Neural progenitor cell (in vitro differentiated cells): ENCODE measurements around the gene SBF2. TPM values are rescaled to one million over a fixed set of nuclear protein-coding genes. Genes with fewer than 3 reads are reported as not detected.
"Not testable (repeated sequence)": the region's sequence is repeated elsewhere in the genome, so short reads cannot be mapped to it uniquely, and the experiment has no call there.

ENCODE experiments used
- DNase-seq: peaks from one replicate; pipeline ENCODE4 v3.0.0-alpha.2; 2016; ENCODE audit warnings: low spot score
- H2AFZ ChIP-seq: fragments of 200-600 bp; sonication (generic); replicated peaks from 2 replicates; pipeline ENCODE4 v1.6.1; 2016; ENCODE audit warnings: antibody characterized with exemption
- H3F3A ChIP-seq: fragments of 200-600 bp; sonication (generic); 2 replicates; pipeline ENCODE4 v1.6.1; 2016; ENCODE audit warnings: antibody characterized with exemption, low read depth
- H3K27ac ChIP-seq: fragments of 200-600 bp; sonication (generic); 2 replicates; pipeline ENCODE4 v1.5.1; 2016; ENCODE audit warnings: mild to moderate bottlenecking
- H3K27me3 ChIP-seq: fragments of 200-600 bp; sonication (generic); 2 replicates; pipeline ENCODE4 v1.6.1; 2016; ENCODE audit warnings: mild to moderate bottlenecking, moderate library complexity
- H3K36me3 ChIP-seq: fragments of 200-600 bp; sonication (generic); 2 replicates; pipeline ENCODE4 v1.5.1; 2016
- H3K4me1 ChIP-seq: fragments of 200-600 bp; sonication (generic); 2 replicates; pipeline ENCODE4 v1.6.1; 2016; ENCODE audit warnings: mixed run types
- H3K4me2 ChIP-seq: fragments of 200-600 bp; sonication (generic); 2 replicates; pipeline ENCODE4 v1.6.1; 2016
- H3K4me3 ChIP-seq: fragments of 200-600 bp; sonication (generic); 2 replicates; pipeline ENCODE4 v1.5.1; 2016
- H3K79me2 ChIP-seq: fragments of 200-600 bp; sonication (generic); 2 replicates; pipeline ENCODE4 v1.6.1; 2016; ENCODE audit warnings: low read depth
- H3K9ac ChIP-seq: fragments of 200-600 bp; sonication (generic); 2 replicates; pipeline ENCODE4 v1.6.1; 2016
- H3K9me3 ChIP-seq: fragments of 200-600 bp; sonication (generic); 2 replicates; pipeline ENCODE4 v1.5.1; 2016; ENCODE audit warnings: low read depth
- H4K20me1 ChIP-seq: fragments of 200-600 bp; sonication (generic); 2 replicates; pipeline ENCODE4 v1.6.1; 2016; ENCODE audit warnings: low read depth
- H3K27ac Mint-ChIP-seq: 3 replicates; pipeline ENCODE4 v1.8.0; 2021; ENCODE audit warnings: mixed read lengths
- H3K27me3 Mint-ChIP-seq: 2 replicates; pipeline ENCODE4 v1.8.0; 2022; ENCODE audit warnings: low read depth, mild to moderate bottlenecking, inconsistent platforms, moderate library complexity, mixed read lengths; ENCODE audit not compliant: insufficient read depth
- H3K36me3 Mint-ChIP-seq: 3 replicates; pipeline ENCODE4 v1.8.0; 2021; ENCODE audit warnings: mixed read lengths
- H3K4me1 Mint-ChIP-seq: 3 replicates; pipeline ENCODE4 v1.8.0; 2021; ENCODE audit warnings: mixed read lengths
- H3K4me3 Mint-ChIP-seq: 3 replicates; pipeline ENCODE4 v1.8.0; 2021; ENCODE audit warnings: mild to moderate bottlenecking, moderate library complexity, mixed read lengths
- H3K9me3 Mint-ChIP-seq: 3 replicates; pipeline ENCODE4 v1.8.0; 2020; ENCODE audit warnings: mixed read lengths
- CTCF ChIP-seq: fragments of 200-600 bp; sonication (generic); IDR thresholded peaks from 2 replicates; pipeline ENCODE4 v1.5.1; 2017; ENCODE audit warnings: antibody characterized with exemption, mild to moderate bottlenecking
- EZH2 ChIP-seq: fragments of 200-600 bp; sonication (generic); IDR thresholded peaks from 2 replicates; pipeline ENCODE4 v1.6.1; 2017; ENCODE audit warnings: antibody characterized with exemption, mild to moderate bottlenecking, moderate library complexity
- EZH2phosphoT487 ChIP-seq: fragments of 200-600 bp; sonication (generic); IDR thresholded peaks from 2 replicates; pipeline ENCODE4 v1.6.1; 2017; ENCODE audit warnings: antibody characterized with exemption
- total RNA-seq: library from RNA; depleted of rRNA; stranded (reverse); fragments of >200 nt; gene quantifications from 2 replicates; pipeline ENCODE4 v1.2.3, GENCODE V29; 2015; ENCODE audit warnings: low replicate concordance

The SBF2 gene
- total RNA-seq, 1 donor from 2014 or later: 48.2 TPM

GRCh38 chr11:10091314-10092045 is 202.5 kb downstream of the SBF2 start:
- no peaks in the 10 kb centered on the region for H3K36me3 ChIP-seq
- no peaks in the 10 kb centered on the region for H3K27me3 ChIP-seq
- H3K4me1 ChIP-seq: no peaks in the 10 kb centered on the region
- H3K4me2 ChIP-seq: no peak overlapping the region
- TF ChIP-seq EZH2phosphoT487: no peak
- TF ChIP-seq CTCF: no peak
- no peak for TF ChIP-seq EZH2
- H3K27ac Mint-ChIP-seq: no peak overlapping the region
- no peak overlapping the region for H3K9ac ChIP-seq
- H2AFZ ChIP-seq: no peak overlapping the region
- H3K36me3 Mint-ChIP-seq: no peaks in the 10 kb centered on the region
- H3K79me2 ChIP-seq: no peaks in the 10 kb centered on the region
- DNase-seq: no peak
- no peaks in the 10 kb centered on the region for H3K9me3 Mint-ChIP-seq
- H3F3A ChIP-seq: no peaks in the 10 kb centered on the region
- no peak overlapping the region for H3K27ac ChIP-seq
- H4K20me1 ChIP-seq: no peaks in the 10 kb centered on the region
- H3K4me1 Mint-ChIP-seq: no peaks in the 10 kb centered on the region
- no peaks in the 10 kb centered on the region for H3K9me3 ChIP-seq
- H3K4me3 ChIP-seq: no peak overlapping the region
- no peak overlapping the region for H3K4me3 Mint-ChIP-seq
- no peaks in the 10 kb centered on the region for H3K27me3 Mint-ChIP-seq

- not testable (repeated sequence) for H3K27ac Mint-ChIP-seq, H3F3A ChIP-seq, H3K4me2 ChIP-seq, H3K79me2 ChIP-seq, H3K9me3 ChIP-seq, H4K20me1 ChIP-seq, H2AFZ ChIP-seq, H3K36me3 ChIP-seq, H3K9ac ChIP-seq, H3K27me3 Mint-ChIP-seq, H3K27me3 ChIP-seq, H3K4me1 ChIP-seq, H3K4me1 Mint-ChIP-seq, H3K4me3 Mint-ChIP-seq, DNase-seq, H3K27ac ChIP-seq, H3K4me3 ChIP-seq, H3K36me3 Mint-ChIP-seq
- peaks cover 21% of the 10 kb centered on the region for H3K9me3 Mint-ChIP-seq
These were observed 206.1 kb downstream of the SBF2 start for GRCh38 chr11:10087923-10088225.

GRCh38 chr11:10087186-10087922 is 206.7 kb downstream of the SBF2 start:
- Mint-ChIP-seq H3K27ac (no peak overlapping the region), H3K27me3 (no peaks in the 10 kb centered on the region), H3K4me1 (no peaks in the 10 kb centered on the region), H3K9me3 (peaks cover 26% of the 10 kb centered on the region), H3K36me3 (peaks cover 2% of the 10 kb centered on the region), H3K4me3 (no peak overlapping the region)
- no peaks in the 10 kb centered on the region for H3K79me2 ChIP-seq
- no peaks in the 10 kb centered on the region for H3K27me3 ChIP-seq
- no peaks in the 10 kb centered on the region for H3F3A ChIP-seq
- H3K9ac ChIP-seq: no peak overlapping the region
- no peak overlapping the region for H2AFZ ChIP-seq
- TF ChIP-seq CTCF (no peak), EZH2 (no peak)
- DNase-seq: no peak
- H3K9me3 ChIP-seq: no peaks in the 10 kb centered on the region
- no peak overlapping the region for H3K4me3 ChIP-seq
- H3K4me1 ChIP-seq: no peaks in the 10 kb centered on the region
- no peak overlapping the region for H3K4me2 ChIP-seq
- no peaks in the 10 kb centered on the region for H3K36me3 ChIP-seq
- H3K27ac ChIP-seq: no peak overlapping the region
- H4K20me1 ChIP-seq: no peaks in the 10 kb centered on the region

- Mint-ChIP-seq H3K4me3 (no peak overlapping the region), H3K36me3 (peaks cover 15% of the 10 kb centered on the region), H3K27me3 (no peaks in the 10 kb centered on the region), H3K4me1 (no peaks in the 10 kb centered on the region), H3K27ac (no peak overlapping the region), H3K9me3 (peaks cover 67% of the 10 kb centered on the region)
- Histone ChIP-seq H3K27me3 (no peaks in the 10 kb centered on the region), H3K9ac (no peak overlapping the region), H3K4me1 (no peaks in the 10 kb centered on the region), H3K9me3 (peaks cover 19% of the 10 kb centered on the region), H4K20me1 (no peaks in the 10 kb centered on the region), H3F3A (no peaks in the 10 kb centered on the region), H3K4me2 (no peak overlapping the region), H3K4me3 (no peak overlapping the region), H3K36me3 (no peaks in the 10 kb centered on the region), H3K79me2 (peaks cover 5% of the 10 kb centered on the region), H2AFZ (no peak overlapping the region), H3K27ac (no peak overlapping the region)
- no peak for TF ChIP-seq CTCF
- DNase-seq: no peak
These were observed 213.9 kb downstream of the SBF2 start for GRCh38 chr11:10080138-10080537.
